HG03280 (cell line): ENCODE measurements around the gene SULF2.
"Not testable (repeated sequence)": the region's sequence is repeated elsewhere in the genome, so short reads cannot be mapped to it uniquely, and the experiment has no call there.

Experiments used
- ATAC-seq: cut with Tn5 transposase; IDR thresholded peaks from one replicate; pipeline ENCODE4 v1.9.1; 2021; ENCODE audit warnings: mild to moderate bottlenecking, moderate library complexity; ENCODE audit not compliant: unreplicated experiment

The SULF2 gene

GRCh38 chr20:47785311-47785853, at the start of gene SULF2:
Gene SULF2, minus strand, starts transcription at chr20:47785481. Its CDS starts 28,118 bp downstream, at chr20:47757363.
- ATAC-seq: no peak

DNA sequence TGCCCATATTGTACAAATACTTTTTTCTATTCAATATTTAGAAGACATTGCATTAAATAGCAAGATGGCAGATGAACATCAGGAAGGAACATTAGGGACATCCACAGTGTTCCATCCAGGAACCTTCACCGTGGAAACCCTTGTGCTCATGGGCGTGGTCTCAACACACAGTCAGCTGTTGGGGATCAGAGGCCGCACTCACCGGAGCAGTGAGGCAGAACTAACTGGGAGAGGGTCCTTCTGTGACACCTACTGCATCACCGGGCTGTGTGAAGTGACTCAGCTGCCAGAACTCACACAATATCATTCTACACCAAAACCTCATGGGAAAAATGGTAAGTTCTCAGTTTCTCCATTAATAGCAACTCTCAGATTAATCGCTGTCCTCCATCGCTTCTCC, 46.4 kb upstream of the SULF2 start:
- ATAC-seq: not testable (repeated sequence)

DNA sequence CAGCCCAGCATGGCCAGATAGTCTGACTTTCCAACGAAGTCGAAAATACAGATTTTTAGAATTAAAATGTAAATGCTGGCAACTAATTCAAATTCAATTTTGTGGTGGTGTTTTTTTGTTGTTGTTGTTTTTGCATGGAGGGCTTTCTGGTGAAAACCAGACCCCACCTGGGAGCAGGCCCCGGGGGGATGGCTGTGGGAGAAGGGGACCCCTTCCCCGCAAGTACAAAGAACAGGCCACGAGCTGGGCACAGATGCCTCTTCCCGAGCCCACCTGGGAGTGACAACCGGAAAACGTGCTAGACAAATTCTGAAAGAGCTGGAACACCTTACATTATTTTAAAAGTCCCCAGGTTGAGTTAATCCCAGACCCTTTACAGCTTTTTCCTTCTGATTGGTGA, 41.4 kb upstream of the SULF2 start:
- not testable (repeated sequence) for ATAC-seq

- ATAC-seq: not testable (repeated sequence)
Measured at GRCh38 chr20:47826006-47826405, 40.7 kb upstream of the SULF2 start.

DNA sequence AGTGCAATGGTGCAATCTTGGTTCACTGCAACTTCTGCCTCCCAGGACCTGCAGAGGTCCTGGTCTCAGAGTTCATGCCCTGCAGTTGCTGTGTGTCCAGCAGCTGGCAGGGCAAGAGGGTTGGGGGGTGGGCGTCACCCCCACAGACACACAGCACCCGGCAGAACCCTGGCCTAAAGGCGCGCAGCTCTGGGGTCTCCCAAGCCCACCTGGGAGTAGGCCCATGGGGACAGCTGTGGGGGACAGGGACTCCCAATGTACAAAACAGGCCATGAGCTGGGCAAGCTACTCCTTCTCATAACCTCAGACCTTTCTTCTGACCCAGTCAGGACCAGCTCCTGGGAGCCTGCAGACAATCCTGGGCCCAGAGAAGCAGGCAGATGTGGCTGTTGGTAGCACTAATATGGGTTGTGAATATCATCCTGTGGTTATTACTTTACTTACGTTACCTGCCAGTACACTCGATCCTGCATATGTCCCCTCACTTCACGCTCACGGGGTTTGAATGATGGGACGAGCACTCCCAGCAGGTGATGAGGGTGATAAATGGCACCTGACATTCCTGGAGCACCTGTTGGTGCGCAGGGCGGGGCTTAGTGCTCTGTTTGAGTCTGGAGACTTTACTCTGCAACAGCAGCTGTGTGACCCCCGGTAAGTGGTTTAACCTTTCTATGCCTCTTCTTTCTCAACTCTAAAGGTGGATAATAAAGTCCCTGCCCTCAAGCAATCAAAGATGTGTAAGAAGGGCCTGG, 39.9 kb upstream of the SULF2 start:
- no peak for ATAC-seq

DNA sequence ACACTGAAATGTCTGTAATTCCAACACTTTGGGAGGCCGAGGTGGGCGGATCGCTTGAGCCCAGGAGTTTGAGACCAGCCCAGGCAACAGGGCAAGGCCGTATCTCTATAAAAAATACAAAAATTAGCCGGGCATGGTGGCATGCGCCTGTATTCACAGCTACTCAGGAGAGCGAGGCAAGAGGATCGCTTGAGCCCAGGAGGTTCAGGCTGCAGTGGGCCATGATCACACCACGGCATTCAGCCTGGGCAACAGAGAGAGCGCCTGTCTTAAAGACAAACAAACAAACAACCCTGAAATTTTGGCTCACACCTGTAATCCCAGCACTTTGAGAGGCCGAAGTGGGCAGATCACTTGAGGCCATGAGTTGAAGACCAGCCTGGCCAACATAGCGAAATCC, 38.7 kb upstream of the SULF2 start:
- ATAC-seq: not testable (repeated sequence)

DNA sequence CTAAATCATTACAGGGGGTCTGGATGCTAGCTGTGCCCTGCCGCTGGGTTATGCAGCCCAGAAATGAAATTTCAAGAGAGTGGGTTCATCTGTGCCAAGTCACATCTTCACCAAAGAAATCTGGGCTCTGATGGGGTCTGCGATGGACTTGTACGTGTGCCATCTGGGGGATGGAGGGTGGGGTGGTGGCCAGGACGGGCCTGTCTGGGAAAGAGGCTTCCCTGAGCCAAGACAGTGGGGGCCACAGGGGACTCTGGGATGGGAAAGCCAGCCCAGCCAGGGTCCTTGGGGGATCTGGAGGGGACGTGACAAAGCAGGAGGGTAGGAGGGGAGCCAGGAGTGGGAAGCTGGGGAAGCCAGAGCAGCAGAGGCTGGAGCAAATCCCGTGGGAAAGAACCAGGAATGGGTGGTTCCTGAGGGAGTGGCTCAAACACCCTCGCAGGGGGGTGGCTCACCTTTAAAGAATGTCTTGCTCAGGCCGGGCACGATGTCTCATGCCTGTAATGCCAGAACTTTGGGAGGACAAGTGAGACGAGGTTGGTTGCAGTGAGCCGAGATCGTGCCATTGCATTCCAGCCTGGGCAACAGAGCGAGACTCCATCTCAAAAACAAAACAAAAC, 36.3 kb upstream of the SULF2 start:
- no peak for ATAC-seq

GRCh38 chr20:47818996-47819609, 33.8 kb upstream of the SULF2 start:
- no peak for ATAC-seq

DNA sequence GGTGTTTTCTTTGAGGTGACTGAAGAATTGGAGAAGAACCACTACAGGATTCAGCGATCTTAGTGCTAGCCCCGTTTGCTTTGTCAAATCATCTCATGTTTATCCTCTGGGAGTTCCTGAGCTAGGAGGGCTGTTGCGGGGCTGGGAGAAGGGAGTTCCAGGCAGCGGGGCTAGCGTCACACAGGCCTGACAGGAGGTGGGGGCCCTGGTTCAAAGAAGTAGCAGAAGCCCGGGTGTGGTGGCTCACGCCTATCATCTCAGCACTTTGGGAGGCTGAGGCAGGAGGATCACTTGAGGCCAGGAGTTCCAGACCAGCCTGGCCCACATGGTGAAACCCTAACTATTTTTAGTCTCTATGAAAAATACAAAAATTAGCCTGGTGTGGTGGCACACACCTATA, 33.2 kb upstream of the SULF2 start:
- no peak for ATAC-seq

DNA sequence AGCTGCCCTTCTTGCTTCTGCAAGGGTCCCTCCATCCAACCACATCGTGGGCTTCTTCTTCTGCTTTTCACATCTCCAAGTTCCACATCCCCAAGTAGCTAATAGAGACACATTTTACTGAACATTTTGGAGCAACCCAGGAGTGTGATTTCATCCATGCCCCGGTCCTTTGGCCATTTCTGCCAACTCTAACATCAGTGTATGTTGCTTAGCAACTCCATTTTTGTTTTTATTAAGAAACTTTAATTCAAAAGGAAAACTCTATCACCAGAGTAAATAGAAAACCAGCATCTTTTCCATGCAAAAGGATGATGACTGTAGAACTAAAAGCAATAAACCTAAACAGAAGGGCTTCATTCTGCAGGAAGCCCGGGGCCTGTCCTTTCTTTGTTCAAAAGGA, 32.7 kb upstream of the SULF2 start:
- ATAC-seq: no peak

GRCh38 chr20:47817573-47817972, 32.3 kb upstream of the SULF2 start:
- no peak for ATAC-seq

- no peak for ATAC-seq
Measured at GRCh38 chr20:47816487-47817451, 31.5 kb upstream of the SULF2 start.

- no peak for ATAC-seq
Measured at GRCh38 chr20:47815866-47816265, 30.6 kb upstream of the SULF2 start.

- ATAC-seq: no peak
Measured at GRCh38 chr20:47815416-47815806, 30.1 kb upstream of the SULF2 start.

DNA sequence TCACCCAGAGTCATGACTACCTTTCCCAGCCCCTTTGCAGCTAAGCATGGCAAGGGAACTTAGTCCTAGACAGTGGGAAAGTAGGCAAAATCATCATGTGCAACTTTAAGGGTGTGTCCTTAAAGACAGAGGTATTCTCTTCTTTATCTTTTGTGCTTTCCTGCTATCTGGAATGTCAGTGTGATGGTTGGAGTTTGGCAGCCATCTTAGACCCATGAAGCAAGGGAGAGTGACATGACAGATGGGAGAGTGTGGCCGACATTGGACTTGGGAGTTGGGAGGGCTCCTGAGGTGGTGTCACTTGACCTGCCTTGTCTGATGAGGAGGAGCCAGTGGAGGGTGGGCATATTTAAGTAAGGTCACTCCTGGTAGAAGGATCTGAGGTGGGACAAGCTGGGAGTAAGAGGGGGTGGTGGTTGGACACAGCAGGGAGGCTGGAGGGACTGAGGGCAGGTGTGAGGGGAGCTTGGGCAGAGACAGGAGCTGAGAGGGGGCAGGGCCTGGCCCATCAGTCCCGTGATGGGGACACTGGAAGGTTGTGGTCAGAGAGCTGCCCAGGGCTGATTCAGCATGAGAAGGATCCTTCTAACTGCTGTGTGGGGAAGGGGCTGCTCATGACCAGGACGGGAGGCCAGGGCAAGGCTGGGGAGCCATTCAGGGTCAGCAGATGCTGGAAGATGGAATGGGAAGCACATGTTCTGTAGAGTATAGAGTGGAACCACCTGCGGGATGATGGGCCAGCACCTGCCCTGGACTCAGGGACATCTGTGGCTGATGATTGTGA, 29.5 kb upstream of the SULF2 start:
- ATAC-seq: no peak

DNA sequence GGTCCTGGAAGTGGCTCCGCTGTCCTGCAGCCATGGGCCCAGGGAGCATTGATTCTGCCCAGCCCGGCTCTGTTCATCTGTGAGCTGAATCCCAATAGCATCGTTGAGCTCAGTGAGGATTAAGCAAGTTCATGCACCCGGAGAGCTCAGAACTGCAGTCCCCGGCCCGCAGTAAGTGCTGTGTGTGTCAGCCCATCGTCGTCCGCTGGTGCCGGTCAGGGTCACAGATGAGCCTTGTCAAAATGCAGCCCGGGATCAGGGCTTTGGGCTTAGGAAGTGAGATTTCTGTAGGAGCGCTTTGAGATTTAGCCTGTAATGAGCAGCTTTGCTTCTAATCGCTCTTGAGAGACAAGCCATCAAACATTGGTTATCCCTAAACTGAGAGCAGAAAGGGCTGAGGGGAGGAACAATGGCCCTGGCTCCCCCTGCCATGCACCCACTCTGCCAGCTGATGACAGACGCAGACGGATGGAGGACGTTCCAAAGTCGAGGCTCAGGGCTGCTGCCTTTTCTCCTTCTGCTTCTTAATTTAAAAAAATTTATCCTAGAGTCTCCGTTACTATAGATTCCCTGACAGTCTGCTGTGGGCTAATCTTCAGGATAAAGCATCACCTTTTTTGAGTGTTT, 25.6 kb upstream of the SULF2 start:
- no peak for ATAC-seq

GRCh38 chr20:47810116-47810677, 24.9 kb upstream of the SULF2 start:
- no peak for ATAC-seq

DNA sequence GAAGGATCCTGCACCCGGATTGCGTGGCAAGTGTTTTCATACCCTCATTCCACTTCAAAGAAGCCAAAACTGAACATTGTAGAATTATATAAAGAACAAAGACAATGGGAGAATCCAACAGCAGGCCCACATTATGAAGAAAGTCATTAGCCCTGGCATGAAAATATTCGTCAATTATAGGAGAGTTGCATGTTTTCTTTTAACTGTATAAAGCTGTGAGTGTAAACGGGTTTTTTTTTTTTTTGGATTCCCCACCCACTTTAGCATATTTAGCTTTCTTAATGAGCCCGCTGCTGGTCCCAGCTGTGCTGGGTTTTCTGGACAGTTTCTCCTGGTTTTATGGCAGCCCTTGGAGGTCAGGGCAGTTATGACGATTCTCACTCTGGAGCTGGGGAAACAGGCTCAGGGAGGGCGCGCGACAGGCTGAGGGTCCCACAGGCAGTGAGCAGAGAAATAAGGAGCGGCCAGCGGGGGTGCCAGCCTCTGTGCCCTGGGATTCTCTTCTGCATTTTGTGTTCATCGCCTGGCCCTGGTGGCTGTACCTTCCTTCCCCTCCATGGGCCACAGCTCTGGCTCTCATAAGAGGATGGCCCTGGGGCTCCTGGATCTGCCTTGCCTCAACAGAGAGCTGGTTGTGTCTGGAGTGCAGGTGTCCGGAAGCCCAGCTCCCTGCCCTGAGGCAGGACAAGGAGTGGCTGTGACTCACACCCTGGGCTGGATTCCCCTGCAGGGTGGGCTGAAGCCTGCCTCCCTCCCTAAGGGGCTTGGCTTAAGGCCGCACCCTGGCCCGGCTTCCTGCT, 24.1 kb upstream of the SULF2 start:
- no peak for ATAC-seq
